Measurements from ENCODE around the gene ZFR2.
"Not testable (repeated sequence)": the region's sequence is repeated elsewhere in the genome, so short reads cannot be mapped to it uniquely, and the experiment has no call there.

ZFR2 gene

DNA sequence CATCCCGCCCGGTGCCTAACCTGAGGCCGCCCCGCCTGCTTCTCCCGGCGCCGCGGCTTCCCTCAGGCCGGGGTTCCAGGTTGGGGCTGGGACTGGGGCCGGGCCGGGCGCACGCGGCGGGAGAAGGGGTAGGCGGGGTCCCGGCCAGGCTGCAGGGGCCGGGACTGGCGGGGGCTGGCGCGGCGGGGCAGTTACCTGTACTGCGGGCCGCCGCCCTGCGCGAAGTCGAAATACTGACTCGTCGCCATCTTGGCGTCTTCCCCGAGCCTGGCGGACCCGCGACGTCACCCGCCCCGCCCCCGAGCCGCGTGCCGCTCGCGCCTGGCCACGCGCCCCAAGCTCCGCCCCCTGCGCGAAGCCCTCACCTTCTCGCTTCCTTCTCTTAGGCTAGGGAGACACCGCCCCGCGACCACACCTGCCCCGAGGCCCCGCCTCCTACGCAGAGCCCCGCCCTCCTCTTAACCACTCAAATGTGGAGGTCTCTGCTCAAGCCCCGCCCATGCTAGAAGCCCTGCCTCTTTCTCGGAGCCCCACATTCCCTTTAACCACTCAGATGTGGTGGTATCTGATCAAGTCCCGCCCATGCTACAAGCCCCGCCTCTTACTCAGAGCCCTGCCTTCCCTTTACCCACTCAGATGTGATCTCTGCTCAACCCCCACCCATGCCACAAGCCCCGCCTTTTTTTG is at the start of gene ZFR2:
ZFR2 (minus strand) TSS at position 269 of the 687 bp plus-strand sequence; CDS start at position 248, 21 bp downstream.
- peak; percentile 17 to 19 for DNase-seq

DNA sequence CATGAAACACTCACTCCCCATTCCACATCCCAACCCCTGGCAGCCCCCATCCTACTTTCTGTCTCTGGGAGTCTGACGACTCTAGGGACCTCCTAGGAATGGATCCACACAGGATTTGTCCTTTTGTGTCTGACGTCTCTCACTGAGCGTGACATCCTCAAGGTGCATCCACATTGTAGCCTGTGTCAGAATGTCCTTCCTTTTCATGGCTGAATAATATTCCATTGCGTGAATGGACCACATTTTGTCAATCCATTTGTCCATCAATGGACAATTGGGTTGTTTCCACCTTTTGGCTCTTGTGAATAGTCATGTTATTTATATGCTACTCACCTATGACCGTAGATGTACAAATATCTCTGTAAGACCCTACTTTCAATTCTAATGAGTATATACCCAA is 47.2 kb upstream of the ZFR2 start:
- no peak for DNase-seq

DNA sequence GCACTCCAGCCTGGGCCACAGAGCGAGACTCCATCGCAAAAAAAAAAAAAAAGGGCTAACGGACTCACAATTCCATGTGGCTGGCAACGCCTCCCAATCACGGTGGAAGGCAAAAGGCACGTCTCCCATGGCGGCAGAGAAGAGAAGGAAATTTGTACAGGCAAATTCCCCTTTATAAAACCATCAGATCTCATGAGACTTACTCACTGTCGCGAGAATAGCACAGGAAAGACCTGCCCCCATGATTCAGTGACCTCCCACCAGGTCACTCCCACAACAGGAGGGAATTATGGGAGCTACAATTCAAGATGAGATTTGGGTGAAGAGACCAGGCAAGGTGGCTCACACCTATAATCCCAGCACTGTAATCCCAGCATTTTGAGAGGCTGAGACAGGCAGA is 45.4 kb upstream of the ZFR2 start:
- no peak for DNase-seq

DNA sequence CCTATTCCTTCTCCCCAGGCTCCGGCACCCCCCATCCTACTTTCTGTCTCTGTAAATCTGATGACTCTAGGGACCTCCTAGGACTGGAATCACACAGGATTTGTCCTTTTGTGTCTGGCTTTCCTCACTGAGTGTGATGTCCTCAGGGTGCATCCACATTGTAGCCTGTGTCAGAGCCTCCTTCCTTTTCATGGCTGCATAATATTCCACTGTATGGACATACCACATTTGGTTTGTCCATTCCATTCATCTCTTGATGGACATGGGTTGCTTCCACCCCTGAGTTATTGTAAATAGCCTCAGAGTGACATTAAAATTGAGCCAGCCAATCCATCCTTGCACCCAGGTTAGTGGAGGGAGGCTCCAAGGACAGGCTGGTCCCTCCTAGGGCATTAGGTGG is 41.3 kb upstream of the ZFR2 start:
- DNase-seq: no peak

DNA sequence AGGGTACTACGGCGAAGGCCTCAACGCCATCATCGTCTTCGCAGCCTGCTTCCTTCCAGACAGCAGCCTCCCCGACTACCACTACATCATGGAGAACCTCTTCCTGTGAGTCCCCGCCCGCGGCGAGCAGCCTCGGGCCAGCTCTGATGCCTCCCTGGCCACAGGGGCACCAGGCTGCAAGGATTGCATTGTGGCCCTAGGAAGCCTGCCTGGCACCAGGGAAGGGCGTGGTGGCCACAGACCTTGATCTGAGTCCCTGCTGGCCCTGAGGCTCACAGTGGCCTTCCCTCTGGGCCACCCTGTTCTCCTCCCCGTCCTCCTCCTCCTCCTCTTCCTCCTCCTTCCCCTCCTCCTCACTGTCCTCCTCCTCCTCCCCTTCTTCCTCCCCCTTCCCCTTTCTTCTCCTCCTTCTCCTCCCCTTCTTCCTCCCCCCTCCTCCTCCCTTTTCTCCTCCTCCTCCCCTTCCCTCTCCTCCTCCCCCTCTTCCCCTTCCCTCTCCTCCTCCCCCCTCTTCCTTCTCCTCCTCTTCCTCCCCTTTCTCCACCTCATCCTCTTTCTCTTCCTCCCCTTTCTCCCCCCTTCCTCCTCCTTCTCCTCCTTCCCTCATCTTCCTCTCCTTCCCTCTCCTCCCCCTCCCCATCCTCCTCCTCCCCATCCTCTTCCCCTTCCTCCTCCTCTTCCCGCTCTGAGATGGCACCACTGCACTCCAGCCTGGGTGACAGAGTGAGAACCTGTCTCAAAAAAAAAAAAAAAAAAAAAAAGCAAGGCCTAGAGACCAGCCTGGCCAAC is 39.6 kb upstream of the ZFR2 start:
- no peak for DNase-seq

DNA sequence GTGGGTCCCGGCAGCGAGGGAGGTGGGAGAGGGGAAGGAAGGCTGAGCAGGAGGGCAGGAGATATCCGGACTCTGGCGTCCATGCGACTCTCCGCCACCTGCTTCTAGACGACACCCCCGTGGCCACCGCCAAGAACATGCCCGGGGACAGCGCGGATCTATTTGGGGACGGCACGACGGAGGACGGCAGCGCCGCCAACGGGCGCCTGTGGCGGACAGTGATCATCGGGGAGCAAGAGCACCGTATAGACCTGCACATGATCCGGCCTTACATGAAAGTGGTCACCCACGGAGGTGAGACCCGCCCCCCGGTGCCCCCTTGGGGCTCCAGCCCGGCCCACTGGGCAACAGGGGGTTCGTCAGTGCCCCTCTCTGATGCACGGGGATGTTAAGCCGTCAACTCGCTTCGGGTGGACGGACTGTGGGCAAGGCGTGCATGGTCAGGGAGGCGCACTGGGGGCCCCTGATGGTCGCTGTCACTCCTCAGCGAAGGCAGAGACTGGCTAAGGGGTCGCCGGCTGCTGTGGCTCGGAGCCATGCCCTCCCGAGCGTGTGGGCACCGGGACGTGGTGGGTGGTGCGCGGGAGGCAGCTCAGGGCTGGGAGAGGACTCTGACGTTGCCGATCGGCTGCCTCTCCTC is 38.9 kb upstream of the ZFR2 start:
- no peak for DNase-seq

DNA sequence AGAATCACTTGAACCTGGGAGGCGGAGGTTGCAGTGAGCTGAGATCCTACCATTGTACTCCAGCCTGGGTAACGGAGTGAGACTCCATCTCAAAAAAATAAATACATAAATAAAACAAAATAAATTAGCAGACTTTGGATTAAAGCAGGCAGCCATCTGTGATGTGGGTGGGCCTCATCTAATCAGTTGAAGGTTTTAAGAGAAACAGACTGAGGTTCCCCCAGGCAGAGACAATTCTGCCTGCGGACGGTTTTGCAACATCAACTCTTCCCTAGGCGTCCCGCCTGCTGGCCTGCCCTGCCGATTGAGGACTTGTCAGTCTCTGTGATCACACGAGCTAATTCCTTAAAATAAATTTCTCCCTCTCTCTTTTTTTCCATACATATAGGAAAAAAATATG is 35.4 kb upstream of the ZFR2 start:
- DNase-seq: no peak

DNA sequence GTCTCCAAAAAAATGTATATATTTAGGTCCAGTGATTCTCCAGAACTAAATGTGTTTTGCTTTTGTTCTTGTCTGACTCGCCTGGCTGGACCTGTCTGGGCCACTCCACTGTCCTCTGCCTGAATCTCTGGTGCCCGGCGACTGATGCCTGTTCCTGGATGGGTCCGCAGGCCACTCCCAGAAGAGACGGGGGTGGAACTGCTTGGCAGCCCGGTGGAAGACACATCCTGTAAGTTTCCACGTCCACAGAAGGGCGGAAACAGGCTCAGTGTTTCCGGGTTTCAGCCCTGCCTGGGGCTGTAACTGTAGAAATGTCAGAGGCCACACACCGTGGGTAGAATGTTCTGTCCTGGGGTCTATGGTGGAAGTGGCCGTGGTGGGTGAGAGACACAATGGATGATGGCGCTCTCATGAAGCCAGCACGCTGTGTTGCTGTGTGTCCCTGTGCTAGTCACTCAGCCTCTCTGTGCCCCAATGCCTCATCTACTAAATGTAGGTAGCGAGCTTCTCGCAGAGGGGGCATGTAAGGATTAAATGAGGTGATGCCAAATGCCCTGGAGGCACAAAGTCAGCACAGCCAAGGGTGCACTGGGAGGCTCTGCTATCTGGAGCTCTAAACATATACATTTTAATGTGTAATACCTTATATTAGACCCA is 33.6 kb upstream of the ZFR2 start:
- no peak for DNase-seq

DNA sequence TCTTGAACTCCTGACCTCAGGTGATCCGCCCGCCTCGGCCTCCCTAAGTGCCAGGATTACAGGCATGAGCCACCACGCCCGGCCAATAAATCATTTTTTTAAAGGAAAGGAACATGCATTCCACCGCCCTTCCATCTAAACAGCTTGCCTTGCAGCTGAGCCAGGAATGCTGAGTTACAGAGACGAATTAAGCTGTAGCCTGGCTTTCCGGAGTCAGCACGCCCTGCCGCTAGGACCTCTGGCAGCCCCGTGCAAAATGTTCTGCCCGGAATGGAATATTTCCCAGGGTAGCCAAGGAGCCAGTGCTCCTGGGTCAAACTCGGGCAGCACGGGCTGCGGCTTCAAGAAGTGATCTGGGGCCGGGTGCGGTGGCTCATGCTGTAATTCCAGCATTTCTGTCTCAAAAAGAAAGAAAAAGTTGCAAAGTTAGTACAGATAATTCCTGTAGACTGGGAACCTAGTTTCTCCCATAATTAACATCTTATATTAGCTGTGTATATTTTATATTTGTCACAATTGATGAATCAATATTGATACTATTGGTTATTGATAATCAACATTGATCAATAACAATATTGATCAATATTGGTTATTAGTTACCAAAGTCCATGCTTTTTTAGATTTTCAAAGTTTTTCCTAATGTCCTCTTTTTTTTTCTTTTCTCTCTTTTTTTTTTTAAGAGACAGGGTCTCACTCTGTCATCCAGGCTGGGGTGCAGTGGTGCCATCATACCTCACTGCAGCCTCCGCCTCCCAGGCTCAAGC is 30.9 kb upstream of the ZFR2 start:
- DNase-seq: no peak

DNA sequence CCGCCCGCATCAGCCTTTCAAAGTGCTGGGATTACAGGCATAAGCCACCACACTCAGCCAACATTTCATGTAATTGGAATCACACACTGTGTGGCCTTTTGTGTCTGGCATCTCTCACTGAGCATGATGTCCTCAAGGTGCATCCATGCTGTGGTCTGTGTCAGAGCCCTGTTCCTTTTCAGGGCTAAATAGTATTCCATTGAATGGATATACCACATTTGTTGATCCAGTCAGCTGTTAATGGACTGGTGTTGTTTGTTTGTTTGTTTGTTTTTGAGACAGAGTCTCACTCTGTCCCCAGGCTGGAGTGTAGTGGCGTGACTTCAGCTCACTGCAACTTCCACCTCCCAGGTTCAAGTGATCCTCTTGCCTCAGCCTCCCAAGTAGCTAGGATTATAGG is 29.6 kb upstream of the ZFR2 start:
- no peak for DNase-seq

DNA sequence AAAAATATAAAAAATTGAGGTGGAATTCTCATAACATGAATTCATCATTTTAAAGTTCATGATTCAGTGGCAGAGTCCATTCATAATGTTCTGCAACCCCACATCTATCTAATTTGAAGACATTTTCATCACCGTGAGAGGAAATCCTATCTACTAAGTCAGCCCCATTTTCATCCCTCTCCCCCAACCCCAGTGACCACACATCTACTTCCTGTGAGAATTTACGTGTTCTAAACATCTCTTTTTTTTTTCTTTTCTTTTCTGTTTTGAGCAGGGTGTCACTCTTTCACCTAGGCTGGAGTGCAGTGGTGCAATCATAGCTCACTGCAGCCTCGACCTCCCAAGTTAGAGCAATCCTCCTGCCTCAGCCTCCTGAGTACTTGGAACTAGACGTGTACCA is 29.1 kb upstream of the ZFR2 start:
- no peak for DNase-seq

DNA sequence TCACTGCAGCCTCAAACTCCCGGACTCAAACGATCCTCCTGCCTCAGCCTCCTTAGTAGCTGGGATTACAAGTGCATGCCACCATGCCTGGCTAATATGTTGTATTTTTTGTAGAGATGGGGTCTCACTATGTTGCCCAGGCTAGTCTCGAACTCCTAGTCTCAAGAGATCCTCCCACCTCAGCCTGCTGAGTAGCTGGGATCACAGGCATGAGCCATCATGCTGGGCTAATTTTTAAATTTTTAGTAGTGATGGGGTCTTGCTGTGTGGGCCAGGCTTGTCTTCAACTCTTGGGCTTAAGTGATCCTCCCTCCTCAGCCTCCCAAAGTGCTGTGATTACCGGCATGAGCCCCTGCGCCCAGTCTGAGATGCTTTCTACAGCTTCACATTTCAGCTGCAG is 26.9 kb upstream of the ZFR2 start:
- DNase-seq: no peak

DNA sequence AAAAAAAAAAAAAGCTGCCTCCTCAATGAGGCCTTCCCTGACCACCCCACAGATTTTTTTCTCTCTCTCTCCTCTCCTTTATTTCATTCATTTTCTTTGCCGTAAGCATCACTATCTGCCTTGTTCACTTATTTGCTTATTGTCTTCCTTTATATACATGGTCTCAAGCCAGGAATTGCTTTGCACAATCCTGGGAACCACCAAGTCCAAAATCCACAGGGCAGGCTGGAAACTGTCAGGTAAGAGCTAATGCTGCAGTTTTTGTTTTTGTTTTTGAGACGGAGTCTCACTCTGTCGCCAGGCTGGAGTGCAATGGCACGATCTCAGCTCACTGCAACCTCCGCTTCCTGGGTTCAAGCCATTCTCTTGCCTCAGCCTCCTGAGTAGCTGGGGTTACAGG is 26.1 kb upstream of the ZFR2 start:
- DNase-seq: not testable (repeated sequence)

DNA sequence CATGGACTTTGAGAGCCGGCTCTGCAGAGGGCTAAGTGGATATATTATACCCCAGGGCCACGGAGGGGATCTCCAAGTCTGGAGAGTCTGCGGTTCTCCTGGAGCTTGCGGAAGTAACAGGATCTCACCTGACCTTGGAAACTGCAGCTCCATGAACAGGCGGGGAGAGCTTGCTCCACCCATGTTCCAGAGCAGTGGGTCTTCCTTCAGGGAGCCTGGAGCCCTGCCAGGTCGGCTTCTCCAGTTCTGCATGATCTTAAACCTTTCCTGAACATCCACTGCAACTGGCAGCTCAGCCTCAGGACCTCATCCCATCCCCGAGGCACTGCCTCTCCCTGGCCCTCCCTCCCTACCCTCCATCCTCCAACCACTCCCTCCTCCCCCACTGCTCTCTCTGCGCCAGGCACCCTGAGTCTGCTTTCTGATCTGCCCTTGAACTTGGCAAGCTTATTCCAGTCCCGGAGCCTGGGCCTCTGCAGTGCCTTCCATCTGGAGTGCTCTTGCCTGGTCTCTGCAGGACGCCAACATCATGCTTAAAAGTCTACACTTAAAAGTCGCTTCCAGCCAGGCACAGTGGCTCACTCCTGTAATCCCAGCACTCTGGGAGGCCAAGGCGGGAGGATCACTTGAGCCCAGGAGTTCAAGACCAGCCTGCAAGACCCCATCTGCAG is 24.8 kb upstream of the ZFR2 start:
- DNase-seq: no peak

DNA sequence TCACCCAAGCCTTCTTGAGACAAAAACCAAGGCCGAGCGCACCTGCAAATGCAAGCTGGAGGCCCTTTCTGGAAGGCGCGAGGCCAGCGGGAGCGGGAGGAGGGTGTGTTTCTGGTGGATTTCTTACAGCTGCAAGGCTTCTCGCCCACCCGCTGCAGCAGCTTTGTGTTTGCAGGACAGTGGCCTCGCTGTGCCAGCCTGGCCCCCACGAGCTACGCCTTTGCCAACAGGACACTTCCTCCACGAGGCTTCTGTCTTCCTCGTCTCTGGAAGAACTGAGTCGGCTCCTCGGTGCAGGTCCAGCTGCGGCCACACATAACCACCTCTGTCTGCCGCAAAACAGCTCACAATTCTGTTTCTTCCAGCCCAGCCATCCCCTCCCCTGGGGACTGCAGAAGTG is 21.8 kb upstream of the ZFR2 start:
- DNase-seq: no peak

DNA sequence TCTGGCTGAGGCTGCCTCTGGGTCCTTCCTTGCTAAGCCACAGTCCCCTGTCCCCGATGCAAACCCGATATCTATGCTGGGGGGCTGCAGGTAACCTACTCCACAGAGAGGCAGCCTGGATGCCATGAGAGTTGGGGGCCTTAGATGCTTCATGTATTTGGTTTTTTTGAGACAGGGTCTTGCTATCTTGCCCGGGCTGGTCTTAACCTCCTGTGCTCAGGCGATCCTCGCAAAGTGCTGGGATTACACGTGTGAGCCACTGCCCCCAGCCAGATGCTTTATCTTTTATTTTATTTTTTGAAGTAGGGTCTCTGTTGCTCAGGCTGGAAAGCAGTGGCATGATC is 13.2 kb upstream of the ZFR2 start:
- DNase-seq: no peak

DNA sequence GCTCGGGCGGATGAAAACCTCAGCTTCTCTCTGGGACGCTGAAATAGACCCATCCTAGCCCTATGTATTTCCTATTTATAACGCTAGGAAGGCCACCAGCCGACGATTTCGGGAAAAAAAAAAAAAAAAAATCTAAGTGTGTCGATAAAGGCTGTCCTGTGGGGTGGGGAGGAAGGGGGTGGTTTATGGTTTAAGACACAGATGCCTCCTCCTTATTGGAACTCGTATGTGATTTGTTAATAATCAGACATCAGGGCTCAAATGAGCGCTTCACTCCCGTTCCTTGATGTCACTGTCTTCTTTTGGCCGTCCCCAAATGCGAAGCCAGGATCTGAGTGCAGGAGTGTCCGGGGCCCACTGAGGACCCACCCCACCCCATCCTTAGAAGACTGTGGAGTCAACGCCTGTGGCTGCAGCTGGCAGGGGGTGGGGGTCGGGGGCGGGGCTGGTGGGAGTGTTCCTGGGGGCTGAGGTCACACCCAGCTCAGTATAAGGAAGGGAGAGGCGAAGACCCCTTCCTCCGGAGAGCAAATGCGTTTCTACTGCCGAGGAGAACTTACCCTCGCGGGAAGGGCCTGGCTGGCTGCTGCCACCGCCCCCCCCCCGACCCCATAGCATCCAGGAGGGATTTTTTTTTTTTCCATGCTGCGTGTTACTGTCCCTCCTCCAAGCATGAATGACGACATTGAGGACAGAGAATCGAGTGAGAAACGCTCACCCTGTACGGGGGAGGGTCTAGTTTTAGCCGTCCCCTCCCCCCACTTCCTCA is 12.6 kb upstream of the ZFR2 start:
- DNase-seq: no peak

DNA sequence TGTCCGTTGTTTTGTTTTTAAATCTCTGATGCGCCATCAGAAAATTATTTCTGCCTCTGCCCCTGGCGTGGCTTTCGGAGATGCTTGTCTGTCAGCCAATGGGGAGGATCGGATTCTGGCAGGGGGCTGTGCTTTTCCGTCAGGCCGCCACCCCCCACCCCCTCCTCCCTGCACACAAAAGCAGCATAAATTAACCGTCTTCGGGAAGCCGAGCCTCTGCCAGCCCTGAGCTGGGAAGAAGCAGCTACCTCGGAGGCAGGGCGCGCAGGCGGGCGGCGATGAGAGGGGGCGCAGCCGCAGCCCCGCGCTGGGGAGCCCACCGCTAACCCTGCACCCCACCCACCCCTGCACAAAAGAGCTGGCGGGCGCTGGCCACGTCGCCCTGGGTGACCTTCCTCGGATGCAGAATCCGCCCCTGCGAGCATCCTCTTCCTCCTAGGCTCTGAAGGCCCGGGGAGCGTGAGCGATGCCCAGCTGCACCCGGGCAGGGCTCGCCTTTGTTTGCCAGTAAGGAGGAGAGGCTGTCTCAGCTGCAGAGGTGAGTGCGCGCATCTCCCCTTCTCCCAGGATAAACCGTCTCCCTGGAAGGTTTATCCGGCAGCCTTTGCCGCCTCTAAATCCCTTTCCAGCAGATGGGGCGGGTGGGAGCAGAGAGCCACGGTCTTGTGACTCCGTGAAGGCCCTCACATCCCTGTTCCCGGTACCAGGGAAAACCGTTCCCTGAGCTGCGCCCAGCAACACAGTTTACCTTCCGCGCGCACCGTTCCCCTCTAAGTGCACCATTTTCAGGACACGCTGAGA is 11.8 kb upstream of the ZFR2 start, which contains the start of gene ATCAY:
ATCAY (plus strand) TSS at position 215 of the 801 bp plus-strand sequence. CDS start 5,083 bp downstream, outside the sequence.
- no peak for DNase-seq

DNA sequence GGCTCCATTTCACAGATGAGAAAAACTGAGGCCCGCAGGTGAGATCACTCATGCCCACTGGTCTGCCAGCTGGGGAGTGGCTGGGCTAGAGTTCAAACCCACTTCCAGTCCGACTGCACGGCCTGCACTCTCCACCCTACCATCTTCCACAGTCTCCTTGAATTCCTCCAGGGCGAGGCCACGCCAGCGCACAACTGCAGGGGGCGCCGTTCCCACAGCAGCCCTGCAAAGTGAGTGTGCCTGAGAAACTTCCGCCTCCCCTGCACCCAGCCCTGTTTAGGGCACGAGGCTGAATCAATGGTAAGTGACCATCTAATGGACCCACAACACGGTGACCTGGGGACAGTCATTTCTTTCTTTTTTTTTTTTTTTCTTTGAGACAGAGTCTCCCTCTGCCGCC is 10.8 kb upstream of the ZFR2 start:
- DNase-seq: no peak

DNA sequence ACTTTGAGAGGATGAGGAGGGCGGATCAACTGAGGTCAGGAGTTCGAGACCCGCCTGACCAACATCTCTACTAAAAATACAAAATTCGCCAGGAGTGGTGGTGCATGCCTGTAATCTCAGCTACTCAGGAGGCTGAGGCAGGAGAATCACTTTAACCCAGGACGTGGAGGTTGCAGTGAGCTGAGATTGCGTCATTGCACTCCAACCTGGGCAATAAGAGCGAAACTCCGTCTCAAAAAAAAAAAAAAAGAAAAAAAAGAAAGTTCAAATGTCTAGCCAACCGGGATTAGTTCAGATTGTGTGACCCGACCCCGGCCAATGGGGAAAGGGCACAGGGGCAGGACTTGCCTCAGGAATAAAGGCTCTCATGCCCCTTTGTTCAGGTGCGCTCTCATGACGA is 5.9 kb upstream of the ZFR2 start:
- DNase-seq: not testable (repeated sequence)

DNA sequence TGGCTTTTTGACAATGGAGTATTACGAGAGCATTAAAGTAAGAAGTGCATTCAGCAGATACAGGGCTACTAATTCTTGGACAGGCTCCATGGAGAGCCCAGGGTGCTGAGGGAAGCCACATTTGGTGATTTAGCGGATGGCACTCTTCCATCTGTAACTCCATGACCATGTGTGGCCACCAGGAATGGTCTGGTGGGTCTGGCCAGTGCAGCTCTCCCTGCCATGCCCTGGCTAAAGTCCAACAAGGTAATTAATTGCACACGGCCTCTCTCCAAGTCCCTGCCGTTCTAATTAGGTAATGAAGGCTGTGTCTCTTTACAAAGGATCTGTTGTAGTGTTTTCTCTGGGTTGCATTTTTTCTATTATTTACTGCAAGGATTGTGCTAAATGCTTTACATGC is 4.3 kb upstream of the ZFR2 start:
- DNase-seq: no peak
